Heart left ventricle (tissue), 16 donors: Measurements from ENCODE around the gene COL23A1. TPM values are rescaled to one million over a fixed set of nuclear protein-coding genes. Genes with fewer than 3 reads are reported as not detected.

Experiments
- ATAC-seq, 4 donors: fragments of 200-7000 bp; cut with Tn5 transposase; one replicate each; pipeline ENCODE4 v1.9.1; 2020 to 2022; ENCODE audit warnings: moderate library complexity in 4 of 4, mild to moderate bottlenecking in 3 of 4, moderate number of reproducible peaks in 1 of 4
- DNase-seq, 5 donors: peaks; one replicate each; pipeline ENCODE4 v3.0.0-alpha.2; 2020
- H3K27ac ChIP-seq, 12 donors: fragments of 200-600 bp; sonication (generic) in 4 of 12; one replicate each; pipeline versions ENCODE4 v1.5.0 to v1.8.0; 2016 to 2022; ENCODE audit warnings: mild to moderate bottlenecking in 2 of 12
- H3K27me3 ChIP-seq, 9 donors: fragments of 200-600 bp; sonication (generic) in 2 of 9; one replicate each; pipeline versions ENCODE4 v1.5.1 to v1.8.0; 2016 to 2022; ENCODE audit warnings: mild to moderate bottlenecking in 3 of 9
- H3K36me3 ChIP-seq, 9 donors: fragments of 200-600 bp; sonication (generic) in 2 of 9; one replicate each; pipeline versions ENCODE4 v1.5.0 to v1.8.0; 2018 to 2022; ENCODE audit warnings: mild to moderate bottlenecking in 2 of 9
- H3K4me1 ChIP-seq, 12 donors: fragments of 200-600 bp; sonication (generic) in 4 of 12; one replicate each; pipeline versions ENCODE4 v1.5.0 to v1.8.0; 2016 to 2022; ENCODE audit warnings: mild to moderate bottlenecking in 3 of 12
- H3K4me3 ChIP-seq, 12 donors: fragments of 200-600 bp; sonication (generic) in 4 of 12; one replicate each; pipeline versions ENCODE4 v1.5.0 to v1.8.0; 2017 to 2022; ENCODE audit warnings: mild to moderate bottlenecking in 9 of 12, moderate library complexity in 4 of 12
- H3K9me3 ChIP-seq, 12 donors: fragments of 200-600 bp; sonication (generic) in 4 of 12; one replicate each; pipeline versions ENCODE4 v1.5.0 to v1.8.0; 2016 to 2022; ENCODE audit warnings: mild to moderate bottlenecking in 1 of 12
- POLR2A ChIP-seq, 2 donors: fragments of 450-650 bp; IDR thresholded peaks; one replicate each; pipeline ENCODE4 v1.6.1; 2017; ENCODE audit warnings: antibody characterized with exemption in 2 of 2, mild to moderate bottlenecking in 2 of 2, moderate library complexity in 2 of 2
- WGBS, 4 donors: extraction: QIAGEN DNeasy Blood & Tissue Kit in 2 of 4; methylation state at CpG; one replicate each; pipeline versions ENCODE4 v1.1.5 to v1.1.7; 2013 to 2018; 5-methylcytosine and 5-hydroxymethylcytosine counted together
- intact Hi-C, 10 donors: fragments of 100-400 bp; cut with DNase I; formaldehyde crosslinking; loops; one replicate each; pipeline versions ENCODE4 v1.11.1 to v1.14.2; 2022
- polyA plus RNA-seq, 2 donors: library from polyadenylated mRNA; stranded (reverse); fragments of 200-250 nt; gene quantifications; one replicate each; pipeline ENCODE4 v1.2.3, GENCODE V29; 2013
- total RNA-seq, 9 donors: library from RNA; depleted of rRNA in 2 of 9; stranded (reverse); fragments of >200 nt in 2 of 9; fragmentation: NEBNext Ultra II Directional in 3 of 9; extraction: Animal tissue kit (Norgen Biotek cat#: 25700) in 3 of 9; gene quantifications; one replicate each; pipeline versions ENCODE4 v1.1.0 to v1.2.4, GENCODE V29; 2016 to 2023
- TF ChIP-seq, protein P1 (sequence below), 12 donors: fragments of 200-600 bp; sonication (generic) in 4 of 12; IDR thresholded peaks; one replicate each; pipeline versions ENCODE4 v1.5.0 to v1.8.0; 2018 to 2022; ENCODE audit warnings: antibody characterized with exemption in 12 of 12, mild to moderate bottlenecking in 5 of 12
- donor health status: ischemic (EF 13 %, LVEDD 7.1; RV severe dilation, severe dysfunction).
- donor health status: healthy with polysubstance abuse.
- donor health status: DM: no; HTN: yes; CAD: no.
- donor health status: DM: no; HTN: no; CAD: no.
- donor health status: ischemic (EF 25% LVEDD 6.9; RV normal size, moderate dysfunction).
- donor health status: ischemic (EF 25% LVEDD 5.7; RV mildly dilated, moderate dysfunction).
- donor health status: healthy.
- donor health status: DM: yes; HTN: yes; CAD: no.
- donor health status: ischemic (EF 35%, LVEDD 5.7; RV mildly dilated, moderate dysfunction).
- donor health status: nonischemic (EF 11% LVEDD 7.7; RV severe dilation, severe dysfunction).
- donor health status: DM: yes; HTN: yes; CAD: no.
- donor health status: PGD.
- donor health status: ischemic (EF 29% LVEDD 5.4; RV normal size, mild dysfunction).
- donor health status: nonischemic (EF 23%, LVEDD 6.1; RV moderate dilation, normal function).

The COL23A1 gene
- total and polyA plus RNA-seq, 11 donors: 6.0 to 33.0 (median 18.8) TPM

GRCh38 chr5:178540526-178540925, 49.7 kb downstream of the COL23A1 start:
- no peak for TF ChIP-seq POLR2A (IDR thresholded peaks at IDR 0.05)
- TF ChIP-seq, protein P1, sequence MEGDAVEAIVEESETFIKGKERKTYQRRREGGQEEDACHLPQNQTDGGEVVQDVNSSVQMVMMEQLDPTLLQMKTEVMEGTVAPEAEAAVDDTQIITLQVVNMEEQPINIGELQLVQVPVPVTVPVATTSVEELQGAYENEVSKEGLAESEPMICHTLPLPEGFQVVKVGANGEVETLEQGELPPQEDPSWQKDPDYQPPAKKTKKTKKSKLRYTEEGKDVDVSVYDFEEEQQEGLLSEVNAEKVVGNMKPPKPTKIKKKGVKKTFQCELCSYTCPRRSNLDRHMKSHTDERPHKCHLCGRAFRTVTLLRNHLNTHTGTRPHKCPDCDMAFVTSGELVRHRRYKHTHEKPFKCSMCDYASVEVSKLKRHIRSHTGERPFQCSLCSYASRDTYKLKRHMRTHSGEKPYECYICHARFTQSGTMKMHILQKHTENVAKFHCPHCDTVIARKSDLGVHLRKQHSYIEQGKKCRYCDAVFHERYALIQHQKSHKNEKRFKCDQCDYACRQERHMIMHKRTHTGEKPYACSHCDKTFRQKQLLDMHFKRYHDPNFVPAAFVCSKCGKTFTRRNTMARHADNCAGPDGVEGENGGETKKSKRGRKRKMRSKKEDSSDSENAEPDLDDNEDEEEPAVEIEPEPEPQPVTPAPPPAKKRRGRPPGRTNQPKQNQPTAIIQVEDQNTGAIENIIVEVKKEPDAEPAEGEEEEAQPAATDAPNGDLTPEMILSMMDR (IDR thresholded peaks at IDR 0.05): no peak
- H3K27me3 ChIP-seq: no peaks in the 10 kb centered on the region
- WGBS, 4 donors: 83 to 95% (median 94%) methylated on average over 6 of the region's 6 CpGs
- ATAC-seq (no peak), DNase-seq (no peak)
- H3K4me1 ChIP-seq: peaks cover 0 to 37% (median 17%) of the 10 kb centered on the region in 12 donors
- H3K9me3 ChIP-seq: no peaks in the 10 kb centered on the region
- H3K27ac ChIP-seq: no peak overlapping the region
- no peak overlapping the region for H3K4me3 ChIP-seq
- intact Hi-C loops: loop anchor here in 2 of 10 donors (5.0 to 10.0 kb wide), 2 partner anchors 86 to 253 kb away; no protein-coding TSS in a partner anchor
- H3K36me3 ChIP-seq: no peaks in the 10 kb centered on the region

DNA sequence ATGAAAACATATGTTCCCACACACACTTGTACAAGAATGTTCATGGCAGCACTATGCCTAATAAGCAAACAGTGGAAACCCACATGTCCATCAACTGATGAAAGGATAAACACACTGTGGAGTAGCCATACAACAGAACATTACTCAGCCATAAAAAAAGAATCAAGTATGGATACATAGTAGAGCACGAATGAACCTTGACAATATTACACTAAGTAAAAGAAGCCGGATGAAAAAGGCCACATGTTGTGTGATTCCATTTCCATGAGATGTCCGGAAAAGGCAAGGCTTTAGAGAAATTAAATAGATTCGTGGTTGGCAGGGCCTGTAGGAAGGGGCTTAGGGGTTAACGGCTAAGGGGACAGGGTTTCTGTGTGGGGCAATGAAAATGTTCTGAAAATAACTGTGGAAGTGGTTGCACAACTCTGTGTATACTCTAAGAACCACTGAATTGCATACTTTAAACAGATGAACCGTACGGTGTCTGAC, 51.4 kb downstream of the COL23A1 start:
- H3K36me3 ChIP-seq: no peaks in the 10 kb centered on the region
- no peak overlapping the region for H3K27ac ChIP-seq
- DNase-seq: no peak
- no peaks in the 10 kb centered on the region for H3K9me3 ChIP-seq
- no peak overlapping the region for H3K4me3 ChIP-seq
- no peaks in the 10 kb centered on the region for H3K27me3 ChIP-seq
- no peak for TF ChIP-seq POLR2A (IDR thresholded peaks at IDR 0.05)
- TF ChIP-seq, protein P1 (IDR thresholded peaks at IDR 0.05): no peak
- peaks cover 0 to 30% (median 14%) of the 10 kb centered on the region in 12 donors for H3K4me1 ChIP-seq
- 84 to 89% (median 87%) methylated on average over 7 of the region's 7 CpGs for WGBS, 4 donors
- intact Hi-C loops: loop anchor here in 1 of 10 donors (5.0 kb wide), 1 partner anchor 71 kb away; no protein-coding TSS in a partner anchor
- no peak for ATAC-seq

DNA sequence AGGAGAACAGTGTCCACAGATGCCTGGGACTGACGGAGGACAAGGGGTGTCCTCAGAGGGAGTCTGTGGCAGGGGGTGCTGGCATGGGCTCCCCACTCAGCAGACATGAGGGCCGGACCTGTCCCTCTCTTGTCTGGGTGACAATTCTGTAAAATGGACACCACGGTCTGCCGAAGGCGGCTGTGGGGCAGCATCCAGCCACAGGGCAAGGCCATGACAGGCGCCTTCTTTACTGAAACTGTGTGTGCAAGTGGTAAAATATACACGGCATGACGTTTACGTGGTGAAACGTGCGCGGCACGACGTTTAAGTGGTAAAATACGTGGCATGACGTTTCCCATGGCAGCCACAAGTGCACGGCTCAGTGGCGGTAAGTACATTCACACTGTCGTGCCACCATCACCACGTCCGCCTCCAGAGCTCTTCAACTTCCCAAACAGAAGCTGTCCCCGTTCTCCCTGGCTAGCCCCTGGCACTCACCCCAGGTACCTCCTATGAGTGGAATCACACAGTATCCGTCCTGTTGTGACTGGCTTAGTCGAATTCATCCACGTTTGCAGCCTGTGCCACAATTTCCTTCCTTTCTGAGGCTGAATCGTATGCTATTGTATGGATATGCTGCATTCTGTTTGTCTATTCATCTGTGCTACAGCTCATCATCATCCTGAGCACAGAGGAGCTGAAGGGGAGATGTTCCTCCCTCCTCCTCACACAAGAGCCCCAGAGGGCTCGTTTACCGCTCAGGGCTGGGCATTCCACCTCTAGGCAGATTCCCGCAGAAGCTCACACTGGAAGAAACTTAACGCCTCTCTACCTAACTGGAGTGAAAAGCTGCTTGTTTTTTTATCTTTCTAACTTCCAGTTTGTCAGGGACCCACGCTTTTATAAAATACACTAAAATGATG, 52.5 kb downstream of the COL23A1 start:
- ATAC-seq: no peak
- no peaks in the 10 kb centered on the region for H3K27me3 ChIP-seq
- WGBS, 4 donors: 84 to 87% (median 86%) methylated on average over 31 of the region's 31 CpGs
- H3K9me3 ChIP-seq: no peaks in the 10 kb centered on the region
- H3K4me1 ChIP-seq: peaks cover 0 to 23% (median 12%) of the 10 kb centered on the region in 12 donors
- intact Hi-C loops: loop anchor here in 1 of 10 donors (5.0 kb wide), 1 partner anchor 70 kb away; no protein-coding TSS in a partner anchor
- no peaks in the 10 kb centered on the region for H3K36me3 ChIP-seq
- no peak overlapping the region for H3K4me3 ChIP-seq
- H3K27ac ChIP-seq: no peak overlapping the region
- TF ChIP-seq, protein P1 (IDR thresholded peaks at IDR 0.05): no peak
- no peak for TF ChIP-seq POLR2A (IDR thresholded peaks at IDR 0.05)
- no peak for DNase-seq
